ENCODE measurements around the gene TRAIP. TPM values are rescaled to one million over a fixed set of nuclear protein-coding genes. Genes with fewer than 3 reads are reported as not detected.
A peak's percentile ranks its signal among the peaks of the same experiment; 100 is the strongest.

Gene TRAIP
- total RNA-seq, 1 donor from 2014 or later, result 17.4 TPM

GRCh38 chr3:49868862-49869466 is 12.6 kb upstream of the TRAIP start:
- Histone ChIP-seq H3K4me3 (peak overlapping the region; percentile 22 to 23), H3K36me3 (no peaks in the 10 kb centered on the region), H3K27ac (no peak overlapping the region), H3K4me1 (peaks cover 11% of the 10 kb centered on the region), H3K27me3 (no peaks in the 10 kb centered on the region), H3K9me3 (no peaks in the 10 kb centered on the region)
- DNase-seq (ENCODE audit: extremely low spot score in 2 of 2), result no peak
- TF ChIP-seq POLR2A (IDR thresholded peaks at IDR 0.05) (no peak), CTCF (IDR thresholded peaks at IDR 0.05) (no peak), POLR2AphosphoS5 (IDR thresholded peaks at IDR 0.05; ENCODE audit: insufficient read depth in 1 of 2, low read depth in 1 of 2) (no peak)
- intact Hi-C loops (cut with DNase I), result no loop called here

GRCh38 chr3:49867871-49868321 is 11.5 kb upstream of the TRAIP start:
- TF ChIP-seq CTCF (IDR thresholded peaks at IDR 0.05) (no peak), POLR2A (IDR thresholded peaks at IDR 0.05) (no peak), POLR2AphosphoS5 (IDR thresholded peaks at IDR 0.05; ENCODE audit: insufficient read depth in 1 of 2, low read depth in 1 of 2) (no peak)
- no peaks in the 10 kb centered on the region for H3K27me3 ChIP-seq
- no peak overlapping the region for H3K27ac ChIP-seq
- H3K4me1 ChIP-seq, result peaks cover 11% of the 10 kb centered on the region
- intact Hi-C loops (cut with DNase I), result no loop called here
- DNase-seq (ENCODE audit: extremely low spot score in 2 of 2), result no peak
- no peaks in the 10 kb centered on the region for H3K36me3 ChIP-seq
- H3K9me3 ChIP-seq, result no peaks in the 10 kb centered on the region
- no peak overlapping the region for H3K4me3 ChIP-seq

GRCh38 chr3:49867400-49867799 is 11.0 kb upstream of the TRAIP start:
- Histone ChIP-seq H3K36me3 (no peaks in the 10 kb centered on the region), H3K27me3 (no peaks in the 10 kb centered on the region), H3K4me1 (peaks cover 11% of the 10 kb centered on the region), H3K9me3 (no peaks in the 10 kb centered on the region), H3K27ac (no peak overlapping the region), H3K4me3 (no peak overlapping the region)
- no peak for TF ChIP-seq POLR2AphosphoS5 (IDR thresholded peaks at IDR 0.05; ENCODE audit: insufficient read depth in 1 of 2, low read depth in 1 of 2)
- TF ChIP-seq POLR2A (IDR thresholded peaks at IDR 0.05), result no peak
- TF ChIP-seq CTCF (IDR thresholded peaks at IDR 0.05), result no peak
- intact Hi-C loops (cut with DNase I), result no loop called here
- DNase-seq (ENCODE audit: extremely low spot score in 2 of 2), result no peak

- no peaks in the 10 kb centered on the region for H3K36me3 ChIP-seq
- no peak overlapping the region for H3K27ac ChIP-seq
- TF ChIP-seq CTCF (IDR thresholded peaks at IDR 0.05), result no peak
- H3K27me3 ChIP-seq, result no peaks in the 10 kb centered on the region
- H3K4me1 ChIP-seq, result peaks cover 11% of the 10 kb centered on the region
- intact Hi-C loops (cut with DNase I), result no loop called here
- no peak for DNase-seq (ENCODE audit: extremely low spot score in 2 of 2)
- no peaks in the 10 kb centered on the region for H3K9me3 ChIP-seq
- no peak overlapping the region for H3K4me3 ChIP-seq
These were observed 8.9 kb upstream of the TRAIP start for GRCh38 chr3:49865198-49865784.

- DNase-seq (ENCODE audit: extremely low spot score in 2 of 2), result no peak
- no peaks in the 10 kb centered on the region for H3K27me3 ChIP-seq
- TF ChIP-seq CTCF (IDR thresholded peaks at IDR 0.05) (no peak), POLR2A (IDR thresholded peaks at IDR 0.05) (no peak), POLR2AphosphoS5 (IDR thresholded peaks at IDR 0.05; ENCODE audit: insufficient read depth in 1 of 2, low read depth in 1 of 2) (no peak)
- H3K27ac ChIP-seq, result no peak overlapping the region
- H3K9me3 ChIP-seq, result no peaks in the 10 kb centered on the region
- H3K4me3 ChIP-seq, result no peak overlapping the region
- intact Hi-C loops (cut with DNase I), result no loop called here
- no peaks in the 10 kb centered on the region for H3K36me3 ChIP-seq
- H3K4me1 ChIP-seq, result peaks cover 6% of the 10 kb centered on the region
These were observed 8.1 kb upstream of the TRAIP start for GRCh38 chr3:49864505-49864904.

All from vagina (tissue), 2 donors.